Gastrocnemius medialis (tissue), 4 donors: ENCODE measurements around the gene KRTAP10-2. TPM values are rescaled to one million over a fixed set of nuclear protein-coding genes. Genes with fewer than 3 reads are reported as not detected.
"Not testable (repeated sequence)": the region's sequence is repeated elsewhere in the genome, so short reads cannot be mapped to it uniquely, and the experiment has no call there.

Experiments used
- ATAC-seq, 2 donors: fragments of 150-250 bp; one replicate each; pipeline ENCODE4 v1.9.1; 2016
- DNase-seq, 2 donors: peaks; one replicate each; pipeline ENCODE4 v3.0.0-alpha.2; 2019
- H3K27ac ChIP-seq, 4 donors: fragments of 200-600 bp; sonication (generic); 1 replicate in 1 of 4; 2 replicates in 3 of 4; pipeline ENCODE4 v1.5.1; 2016 to 2018; ENCODE audit warnings: mild to moderate bottlenecking in 2 of 4, moderate library complexity in 1 of 4
- H3K27me3 ChIP-seq, 3 donors: fragments of 200-600 bp; sonication (generic) in 2 of 3; 1 replicate in 1 of 3; 2 replicates in 2 of 3; pipeline versions ENCODE4 v1.5.1 to v1.6.0; 2016 to 2019; ENCODE audit warnings: mild to moderate bottlenecking in 1 of 3, moderate library complexity in 1 of 3
- H3K36me3 ChIP-seq, 2 donors: fragments of 200-600 bp; sonication (generic) in 1 of 2; one replicate each; pipeline ENCODE4 v1.5.1; 2017 to 2018
- H3K4me1 ChIP-seq, 2 donors: fragments of 200-600 bp; sonication (generic) in 1 of 2; one replicate each; pipeline ENCODE4 v1.5.1; 2016 to 2017; ENCODE audit warnings: mild to moderate bottlenecking in 2 of 2
- H3K4me3 ChIP-seq, 4 donors: fragments of 200-600 bp; sonication (generic) in 3 of 4; 1 replicate in 1 of 4; 2 replicates in 3 of 4; pipeline ENCODE4 v1.5.1; 2016 to 2019; ENCODE audit warnings: mild to moderate bottlenecking in 2 of 4
- H3K9me3 ChIP-seq, 3 donors: fragments of 200-600 bp; sonication (generic) in 2 of 3; 1 replicate in 1 of 3; 2 replicates in 2 of 3; pipeline ENCODE4 v1.5.1; 2016 to 2019
- POLR2A ChIP-seq, 2 donors: fragments of 450-650 bp; IDR thresholded peaks; one replicate each; pipeline ENCODE4 v1.6.1; 2017; ENCODE audit warnings: antibody characterized with exemption in 2 of 2, mild to moderate bottlenecking in 2 of 2, moderate library complexity in 2 of 2
- in situ Hi-C, 4 donors: fragments of 200-750 bp; cut with MboI; loops; one replicate each; pipeline versions ENCODE4 v1.15.0 to v1.8.0; 2017; ENCODE audit warnings: low sequenced_read_pairs in 4 of 4
- intact Hi-C: fragments of 100-400 bp; cut with DNase I; formaldehyde crosslinking; loops from one replicate; pipeline ENCODE4 v1.15.1; 2023; ENCODE audit warnings: low total_unique reads
- total RNA-seq, 4 donors: library from RNA; depleted of rRNA; stranded (reverse); fragments of >200 nt; gene quantifications; one replicate each; pipeline versions ENCODE4 v1.1.0 to v1.2.3, GENCODE V29; 2016
- TF ChIP-seq, protein P1 (sequence below), 5 experiments: fragments of 450-650 bp in 3 of 5; fragments of 200-600 bp in 2 of 5; sonication (generic) in 2 of 5; IDR thresholded peaks in 4 of 5; conservative IDR thresholded peaks in 1 of 5; 1 replicate in 4 of 5; 2 replicates in 1 of 5; pipeline ENCODE4 v1.5.1; 2016 to 2019; ENCODE audit warnings: antibody characterized with exemption in 5 of 5, mild to moderate bottlenecking in 3 of 5, moderate library complexity in 3 of 5

KRTAP10-2 gene
- total RNA-seq, 4 donors from 2014 or later = not detected

DNA sequence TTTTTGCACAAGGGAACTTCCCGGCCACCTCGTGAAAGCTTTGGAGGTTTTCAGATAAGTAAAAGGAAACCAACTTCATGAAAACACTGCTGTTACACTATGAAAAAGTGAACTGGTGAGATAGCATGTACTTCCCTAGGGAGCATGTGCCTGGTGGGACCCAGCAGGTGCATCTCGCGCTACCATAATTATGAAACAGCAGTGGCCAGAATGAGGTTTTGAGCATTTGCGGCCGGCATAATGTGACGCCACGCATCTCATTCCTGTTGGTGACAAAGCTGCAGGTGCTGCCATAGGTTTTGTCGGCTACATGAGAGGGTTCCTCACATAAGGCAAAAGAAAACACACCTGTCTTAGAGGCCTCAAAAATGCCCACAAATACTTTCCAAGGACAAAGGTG lies 5.6 kb upstream of the KRTAP10-2 start:
- ATAC-seq (no peak), DNase-seq (no peak)
- intact Hi-C loops = no loop called here
- no peaks in the 10 kb centered on the region for H3K4me1 ChIP-seq
- TF ChIP-seq POLR2A (IDR thresholded peaks at IDR 0.05) = no peak
- TF ChIP-seq, protein P1, sequence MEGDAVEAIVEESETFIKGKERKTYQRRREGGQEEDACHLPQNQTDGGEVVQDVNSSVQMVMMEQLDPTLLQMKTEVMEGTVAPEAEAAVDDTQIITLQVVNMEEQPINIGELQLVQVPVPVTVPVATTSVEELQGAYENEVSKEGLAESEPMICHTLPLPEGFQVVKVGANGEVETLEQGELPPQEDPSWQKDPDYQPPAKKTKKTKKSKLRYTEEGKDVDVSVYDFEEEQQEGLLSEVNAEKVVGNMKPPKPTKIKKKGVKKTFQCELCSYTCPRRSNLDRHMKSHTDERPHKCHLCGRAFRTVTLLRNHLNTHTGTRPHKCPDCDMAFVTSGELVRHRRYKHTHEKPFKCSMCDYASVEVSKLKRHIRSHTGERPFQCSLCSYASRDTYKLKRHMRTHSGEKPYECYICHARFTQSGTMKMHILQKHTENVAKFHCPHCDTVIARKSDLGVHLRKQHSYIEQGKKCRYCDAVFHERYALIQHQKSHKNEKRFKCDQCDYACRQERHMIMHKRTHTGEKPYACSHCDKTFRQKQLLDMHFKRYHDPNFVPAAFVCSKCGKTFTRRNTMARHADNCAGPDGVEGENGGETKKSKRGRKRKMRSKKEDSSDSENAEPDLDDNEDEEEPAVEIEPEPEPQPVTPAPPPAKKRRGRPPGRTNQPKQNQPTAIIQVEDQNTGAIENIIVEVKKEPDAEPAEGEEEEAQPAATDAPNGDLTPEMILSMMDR (IDR thresholded peaks at IDR 0.05 in 4 of 5, conservative IDR thresholded peaks at IDR 0.05 in 1 of 5) = no peak
- H3K36me3 ChIP-seq = no peaks in the 10 kb centered on the region
- peaks cover 40 to 48% (median 45%) of the 10 kb centered on the region in 3 donors for H3K27me3 ChIP-seq
- in situ Hi-C loops = no loop called here
- no peak overlapping the region for H3K27ac ChIP-seq
- no peaks in the 10 kb centered on the region for H3K9me3 ChIP-seq
- no peak overlapping the region for H3K4me3 ChIP-seq

DNA sequence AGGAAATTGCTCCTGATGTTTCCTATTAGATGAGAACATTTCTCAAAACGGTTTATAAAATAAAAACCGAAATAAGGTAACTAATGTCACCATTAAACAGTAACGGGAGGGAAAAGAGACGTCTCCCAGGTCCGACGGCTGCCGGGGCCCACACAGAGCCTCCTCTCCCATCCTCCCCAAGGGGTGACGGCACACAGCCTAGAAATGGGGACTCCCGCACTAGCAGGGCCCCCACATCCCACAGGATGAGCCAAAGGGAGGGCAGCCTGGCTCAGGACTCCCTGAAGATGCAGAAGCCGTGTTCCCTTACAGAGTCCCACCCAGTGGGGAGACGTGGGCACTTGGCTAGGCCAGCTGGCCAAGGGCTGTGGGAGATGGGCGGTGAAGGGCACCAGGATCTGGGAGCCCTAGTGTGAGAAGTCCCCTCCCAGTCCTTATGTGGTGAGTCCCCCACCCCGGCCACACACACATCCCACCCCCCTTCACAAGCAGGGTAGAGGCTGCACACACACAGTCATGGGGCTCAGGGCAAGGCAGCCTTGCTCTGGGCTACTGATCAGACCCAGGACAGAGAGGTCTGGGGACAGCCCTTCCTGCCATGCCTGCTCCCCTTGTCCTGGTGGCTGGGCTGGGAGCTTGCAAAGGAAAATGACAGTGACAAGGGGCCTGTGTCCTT lies 4.0 kb upstream of the KRTAP10-2 start:
- ATAC-seq = no peak
- in situ Hi-C loops = no loop called here
- intact Hi-C loops = no loop called here
- no peaks in the 10 kb centered on the region for H3K36me3 ChIP-seq
- no peak for TF ChIP-seq POLR2A (IDR thresholded peaks at IDR 0.05)
- TF ChIP-seq, protein P1 (IDR thresholded peaks at IDR 0.05 in 4 of 5, conservative IDR thresholded peaks at IDR 0.05 in 1 of 5) = no peak
- no peak overlapping the region for H3K27ac ChIP-seq
- H3K9me3 ChIP-seq = no peaks in the 10 kb centered on the region
- no peaks in the 10 kb centered on the region for H3K4me1 ChIP-seq
- H3K27me3 ChIP-seq = peaks cover 49 to 57% (median 51%) of the 10 kb centered on the region in 3 donors
- H3K4me3 ChIP-seq = no peak overlapping the region
- no peak for DNase-seq

DNA sequence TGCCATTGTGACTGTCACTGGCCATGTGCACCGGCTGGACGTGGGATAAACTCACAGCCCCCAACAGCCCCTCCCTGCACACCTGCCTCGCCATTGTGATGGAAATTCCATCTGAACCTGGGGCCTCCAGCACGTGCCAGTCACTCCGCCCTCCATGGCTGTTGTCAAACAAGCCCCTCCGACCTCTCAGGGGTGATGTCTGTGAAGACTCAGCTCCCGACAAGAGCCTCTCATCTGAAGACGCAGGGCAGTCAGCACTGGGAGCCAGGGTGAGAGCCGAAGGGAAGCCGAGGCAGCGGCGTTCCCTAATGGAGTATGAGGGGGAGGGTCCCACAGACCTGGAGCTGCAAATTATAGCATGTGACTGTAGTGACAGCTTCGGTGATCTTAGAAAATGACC lies 1.4 kb upstream of the KRTAP10-2 start:
- Histone ChIP-seq H3K4me3 (no peak overlapping the region), H3K4me1 (no peaks in the 10 kb centered on the region), H3K27me3 (peaks cover 49 to 71% (median 58%) of the 10 kb centered on the region in 3 donors), H3K27ac (no peak overlapping the region), H3K9me3 (no peaks in the 10 kb centered on the region), H3K36me3 (no peaks in the 10 kb centered on the region)
- DNase-seq (no peak), ATAC-seq (no peak)
- intact Hi-C loops = no loop called here
- TF ChIP-seq, protein P1 (IDR thresholded peaks at IDR 0.05 in 4 of 5, conservative IDR thresholded peaks at IDR 0.05 in 1 of 5) = no peak
- TF ChIP-seq POLR2A (IDR thresholded peaks at IDR 0.05) = no peak
- in situ Hi-C loops = no loop called here

DNA sequence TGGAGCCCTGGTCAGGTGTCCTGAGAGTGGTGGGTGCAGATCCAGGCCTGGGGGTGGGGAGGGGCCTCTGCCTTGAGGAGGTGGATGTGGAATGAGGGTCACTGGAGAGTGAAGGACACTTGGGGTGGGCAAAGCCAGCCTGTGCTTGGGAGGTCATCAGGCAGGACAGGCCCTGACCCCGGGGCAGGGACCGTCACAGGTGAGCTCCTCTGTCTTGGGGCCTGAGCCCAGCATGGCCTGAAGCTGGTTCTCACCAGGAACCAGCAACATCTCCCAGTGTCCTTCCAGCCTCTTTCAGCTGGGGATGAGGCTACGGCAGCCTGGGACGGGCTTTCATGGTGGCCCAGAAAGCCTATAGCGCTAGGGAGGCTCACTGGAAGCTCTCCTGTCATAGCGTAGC lies 831 bp upstream of the KRTAP10-2 start:
- H3K36me3 ChIP-seq = no peaks in the 10 kb centered on the region
- in situ Hi-C loops = no loop called here
- H3K4me1 ChIP-seq = no peaks in the 10 kb centered on the region
- H3K4me3 ChIP-seq = no peak overlapping the region
- H3K27ac ChIP-seq = no peak overlapping the region
- no peaks in the 10 kb centered on the region for H3K9me3 ChIP-seq
- intact Hi-C loops = no loop called here
- ATAC-seq = no peak
- TF ChIP-seq, protein P1 (IDR thresholded peaks at IDR 0.05 in 4 of 5, conservative IDR thresholded peaks at IDR 0.05 in 1 of 5) = no peak
- TF ChIP-seq POLR2A (IDR thresholded peaks at IDR 0.05) = no peak
- no peak for DNase-seq
- peaks cover 44 to 70% (median 52%) of the 10 kb centered on the region in 3 donors for H3K27me3 ChIP-seq

DNA sequence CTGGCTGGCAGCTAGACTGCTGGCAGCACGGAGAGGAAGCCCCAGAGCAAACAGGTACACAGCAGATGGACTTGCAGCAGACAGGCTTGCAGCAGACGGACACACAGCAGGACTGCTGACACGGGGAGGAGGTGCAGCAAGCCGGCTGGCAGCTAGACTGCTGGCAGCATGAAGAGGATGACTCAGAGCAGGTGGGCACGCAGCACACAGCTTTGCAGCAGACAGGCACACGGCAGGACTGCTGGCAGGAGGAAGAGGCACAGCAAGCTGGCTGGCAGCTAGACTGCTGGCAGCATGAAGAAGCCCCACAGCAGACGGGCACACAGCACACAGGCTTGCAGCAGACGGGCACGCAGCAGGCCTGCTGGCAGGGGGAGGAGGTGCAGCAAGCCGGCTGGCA lies 498 bp downstream of the KRTAP10-2 start:
- no peak for TF ChIP-seq POLR2A (IDR thresholded peaks at IDR 0.05)
- TF ChIP-seq, protein P1 (IDR thresholded peaks at IDR 0.05 in 4 of 5, conservative IDR thresholded peaks at IDR 0.05 in 1 of 5) = no peak
- Histone ChIP-seq H3K27ac (no peak overlapping the region), H3K36me3 (no peaks in the 10 kb centered on the region), H3K9me3 (no peaks in the 10 kb centered on the region), H3K4me1 (no peaks in the 10 kb centered on the region), H3K4me3 (no peak overlapping the region), H3K27me3 (peaks cover 37 to 57% (median 45%) of the 10 kb centered on the region in 3 donors)
- in situ Hi-C loops (no loop called here), intact Hi-C loops (no loop called here)
- ATAC-seq (no peak), DNase-seq (no peak)

DNA sequence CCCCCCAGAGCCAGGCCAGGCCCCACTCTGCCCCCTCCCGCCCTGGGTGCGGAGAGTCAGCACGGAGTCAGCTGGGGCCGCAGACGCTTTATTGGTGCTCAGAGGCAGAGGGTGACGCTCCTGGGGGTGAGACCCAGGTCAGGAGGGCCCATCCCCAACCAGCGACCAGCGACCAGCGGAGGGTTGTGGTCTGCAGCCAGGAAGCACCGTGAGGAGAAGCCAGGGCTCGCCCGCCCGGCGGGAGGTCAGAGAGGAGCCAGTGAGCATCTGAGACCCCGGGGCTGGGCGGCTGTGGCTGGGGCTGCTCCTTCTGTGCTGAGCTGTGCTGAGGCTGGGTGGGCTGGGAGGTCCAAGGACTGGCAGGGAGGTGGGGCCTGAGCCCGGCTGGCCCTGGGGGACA lies 1.0 kb downstream of the KRTAP10-2 start:
- H3K9me3 ChIP-seq, H3K27ac ChIP-seq, ATAC-seq, in situ Hi-C loops, intact Hi-C loops, DNase-seq, H3K4me3 ChIP-seq, H3K4me1 ChIP-seq, H3K36me3 ChIP-seq: not testable (repeated sequence)
- peaks cover 36 to 52% (median 44%) of the 10 kb centered on the region in 3 donors for H3K27me3 ChIP-seq
